Left renal cortex interstitium (tissue), 4 donors: ENCODE data around the gene AZI2. TPM values are rescaled to one million over a fixed set of nuclear protein-coding genes. Genes with fewer than 3 reads are reported as not detected.

ENCODE experiments used
- DNase-seq, 4 donors: peaks; one replicate each; pipeline ENCODE4 v3.0.0-alpha.2; 2013; ENCODE audit warnings: low read depth in 4 of 4, low spot score in 2 of 4, missing footprints in 1 of 4
- polyA plus RNA-seq, 4 donors: library from polyadenylated mRNA; unstranded; fragments of 120-200 nt; gene quantifications; one replicate each; pipeline ENCODE4 v1.2.1, GENCODE V29; 2013; ENCODE audit not compliant: insufficient read length in 4 of 4

AZI2 gene
- polyA plus RNA-seq, 4 donors, result 83.9 to 120 (median 102) TPM

DNA sequence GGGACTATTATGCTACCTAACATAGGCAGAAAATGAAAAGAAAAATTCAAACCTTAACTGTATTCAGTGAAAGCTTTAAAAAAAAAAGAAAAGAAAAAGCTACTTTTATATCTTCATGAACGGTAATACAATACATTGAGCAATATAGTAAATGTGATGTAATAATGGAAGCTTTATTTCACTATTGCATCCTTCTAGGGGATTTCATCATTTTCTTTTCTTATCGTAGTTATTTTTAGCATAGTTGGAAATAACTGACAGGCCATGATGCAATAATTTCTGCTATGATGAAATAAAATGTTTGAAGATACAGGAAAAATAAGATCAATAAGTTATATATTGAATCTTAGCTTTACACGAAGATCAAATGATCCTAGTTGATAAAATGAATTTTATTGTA lies 40.4 kb downstream of the AZI2 start:
- DNase-seq, result no peak

DNA sequence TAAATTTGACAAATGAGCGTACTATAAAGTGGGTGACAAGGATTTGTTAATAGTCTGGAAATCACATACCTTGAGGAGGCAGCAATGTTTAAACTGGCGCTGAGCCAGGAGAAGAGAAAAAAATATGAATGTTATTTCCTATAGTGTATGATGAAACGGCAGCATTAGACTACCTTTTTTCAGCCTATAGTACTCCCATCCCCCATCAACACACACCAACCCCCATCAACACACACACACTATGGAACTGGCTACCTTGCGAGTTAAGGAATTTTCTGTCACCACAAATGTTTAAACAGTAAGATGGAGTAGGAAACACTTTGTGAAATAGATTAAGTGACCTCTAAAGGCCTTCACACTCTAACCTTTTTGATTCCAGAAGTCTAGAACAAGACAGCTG lies 46.9 kb downstream of the AZI2 start:
- DNase-seq, result no peak

DNA sequence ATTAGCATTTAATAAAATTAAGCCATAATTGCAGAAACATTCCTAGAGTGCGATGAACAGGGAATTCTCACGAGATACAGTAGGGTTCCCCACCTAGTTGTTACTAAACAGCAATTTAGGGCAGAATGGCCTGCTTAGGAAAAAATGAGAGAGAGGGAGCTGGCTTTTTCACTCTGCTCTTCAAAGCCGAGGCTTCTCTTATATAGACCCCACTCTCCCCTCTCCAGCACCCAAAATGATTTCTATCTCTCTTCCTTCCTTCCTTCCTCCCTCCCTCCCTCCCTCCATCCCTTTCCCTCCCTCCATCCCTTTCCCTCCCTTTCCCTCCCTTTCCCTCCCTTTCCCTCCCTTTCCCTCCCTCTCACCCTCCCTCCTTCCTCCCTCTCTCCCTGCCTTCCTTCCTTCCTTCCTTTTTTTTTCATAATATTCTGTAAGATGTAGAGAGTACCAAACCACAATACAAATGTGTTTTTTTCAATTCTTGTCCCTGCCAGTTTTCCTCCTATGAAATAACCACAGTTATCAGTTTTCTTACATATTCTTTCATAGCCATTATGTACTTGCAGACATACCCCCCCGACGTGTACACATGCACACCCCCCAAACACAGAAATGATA lies 48.2 kb downstream of the AZI2 start:
- DNase-seq, result no peak

DNA sequence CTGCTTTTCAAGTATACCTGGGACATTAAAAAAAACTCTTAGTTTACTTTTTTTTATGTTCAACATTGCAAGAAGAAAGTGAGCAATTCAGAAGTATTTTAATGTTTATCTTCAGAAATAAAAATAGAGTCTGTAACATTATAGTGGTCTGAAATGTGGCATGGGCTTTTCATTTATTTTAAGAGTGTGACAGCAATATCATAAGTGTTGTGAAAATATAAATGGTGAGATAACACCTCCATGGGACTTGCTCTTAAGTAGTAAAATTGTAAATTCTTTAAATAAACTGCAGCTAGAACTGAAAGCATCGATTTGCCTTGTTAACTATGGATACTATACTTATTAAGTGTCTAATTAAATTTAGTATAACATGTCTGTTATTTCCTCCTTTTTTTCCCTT lies 48.9 kb downstream of the AZI2 start:
- DNase-seq, result no peak

DNA sequence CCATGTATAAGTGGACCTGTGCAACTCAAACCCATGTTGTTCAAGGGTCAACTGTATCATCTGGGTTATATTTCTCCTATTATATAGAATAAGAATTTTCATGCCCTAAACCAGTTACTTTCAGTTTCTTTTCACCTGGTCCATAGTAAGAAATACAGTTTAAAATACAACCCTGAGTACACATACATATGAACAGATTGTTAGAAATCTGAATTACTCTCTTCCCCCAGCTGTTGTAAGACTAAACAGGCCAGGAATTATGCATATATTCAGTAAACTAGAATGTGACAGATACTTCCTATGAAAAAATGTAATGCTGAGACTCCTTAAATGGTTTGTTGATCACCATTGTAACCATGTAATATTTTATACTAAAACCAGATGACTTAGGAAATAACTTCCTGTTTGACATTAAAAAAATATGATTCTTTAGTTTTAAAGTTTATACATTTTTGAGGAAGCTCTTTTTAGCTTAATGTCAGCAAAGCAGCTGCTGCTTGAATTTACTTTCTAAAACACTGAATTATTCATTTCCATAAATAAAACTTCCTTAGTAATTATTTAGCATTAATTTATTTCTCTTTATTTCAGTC lies 52.6 kb downstream of the AZI2 start:
- no peak for DNase-seq

DNA sequence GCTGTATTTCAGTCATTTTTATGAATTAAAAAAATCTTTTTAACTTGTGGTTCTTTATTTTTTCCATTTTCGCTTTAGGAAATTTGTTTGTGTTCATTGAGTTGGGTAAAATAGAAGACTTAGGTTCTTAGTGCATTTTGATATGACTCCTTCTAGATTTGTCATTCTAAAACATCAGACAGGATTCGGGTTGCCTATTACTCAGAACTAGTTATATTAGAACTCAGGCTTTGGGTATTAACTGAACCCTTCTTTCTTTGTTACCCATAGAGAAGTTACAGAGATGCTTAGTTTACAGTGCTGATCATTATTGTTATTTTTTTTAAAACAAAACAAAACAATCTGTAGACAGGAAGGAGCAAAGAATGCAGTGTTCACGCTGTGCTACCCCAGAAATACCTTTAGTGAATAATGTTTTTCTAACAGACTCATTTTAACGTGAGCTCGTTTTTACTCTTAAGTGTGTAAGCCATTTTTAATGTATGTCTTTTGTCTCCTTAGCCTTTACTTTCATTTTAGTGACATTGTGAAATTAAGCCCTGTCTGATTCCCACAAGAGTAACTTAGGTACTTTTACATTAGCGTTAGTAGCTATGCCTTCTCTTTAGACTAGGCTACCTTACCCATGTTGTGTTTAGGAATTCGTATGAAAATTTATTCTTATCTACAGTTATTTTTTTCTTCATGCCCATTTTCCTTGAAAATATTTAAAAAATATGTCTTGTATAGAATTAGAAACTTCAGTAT lies 53.8 kb downstream of the AZI2 start:
- DNase-seq, result no peak

DNA sequence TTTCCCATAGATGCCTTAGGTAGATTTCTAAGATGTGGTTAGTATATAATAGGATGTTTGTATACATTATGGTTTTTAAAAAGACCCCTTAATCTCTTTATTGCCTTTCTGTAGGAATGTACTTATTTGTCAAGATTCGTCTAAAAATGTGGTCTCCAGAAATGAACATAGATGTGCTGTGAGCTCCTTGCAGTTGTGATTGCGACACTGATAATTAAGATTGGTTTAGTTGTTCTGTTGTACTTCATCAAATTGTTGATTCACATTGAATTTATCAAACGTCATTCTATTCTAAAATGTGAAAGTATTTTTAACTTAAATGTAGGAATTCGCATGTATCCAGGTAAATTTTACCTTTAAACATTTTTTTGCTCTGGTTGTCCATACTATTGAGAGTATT lies 56.0 kb downstream of the AZI2 start:
- DNase-seq, result no peak

DNA sequence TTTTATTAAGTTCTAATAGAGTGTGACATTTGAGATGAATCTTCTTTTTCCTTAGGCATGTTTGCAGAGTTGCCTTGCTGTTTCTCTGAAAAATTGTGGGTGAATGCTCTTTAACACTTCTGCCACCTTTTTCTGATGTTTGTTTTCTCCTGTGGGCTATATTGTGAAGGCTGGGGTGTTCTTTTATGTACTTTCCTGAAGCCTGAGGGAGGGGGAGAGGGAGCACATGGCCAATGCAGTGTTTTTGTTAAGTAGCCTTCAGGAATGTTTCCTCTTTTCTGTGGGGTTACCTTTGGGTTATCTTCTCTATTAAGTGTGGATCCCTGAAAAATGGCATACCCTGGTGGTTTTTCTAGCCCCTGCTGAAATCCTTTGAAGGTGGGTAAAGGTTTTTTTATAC lies 57.0 kb downstream of the AZI2 start:
- DNase-seq, result no peak

DNA sequence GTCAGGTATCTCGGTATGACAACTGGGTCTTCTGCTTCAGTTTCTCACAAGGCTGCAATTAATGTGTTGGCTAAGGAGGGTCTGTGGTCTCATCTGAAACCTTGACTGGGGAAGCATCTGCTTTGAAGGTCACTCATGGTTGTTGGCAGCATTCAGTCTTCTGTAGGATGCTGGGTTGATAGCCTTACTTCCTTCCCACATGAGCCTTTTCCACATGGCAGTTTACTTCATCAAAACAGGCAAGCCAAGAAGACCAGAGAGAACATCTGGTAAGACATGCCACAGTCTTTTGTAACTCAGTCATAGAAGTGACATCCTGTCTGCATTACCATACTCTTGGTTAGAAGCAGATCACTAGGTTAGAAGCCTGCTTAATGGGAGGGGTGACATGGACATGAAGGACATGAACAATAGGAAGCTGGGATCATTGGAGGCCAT lies 57.7 kb downstream of the AZI2 start:
- DNase-seq, result no peak

DNA sequence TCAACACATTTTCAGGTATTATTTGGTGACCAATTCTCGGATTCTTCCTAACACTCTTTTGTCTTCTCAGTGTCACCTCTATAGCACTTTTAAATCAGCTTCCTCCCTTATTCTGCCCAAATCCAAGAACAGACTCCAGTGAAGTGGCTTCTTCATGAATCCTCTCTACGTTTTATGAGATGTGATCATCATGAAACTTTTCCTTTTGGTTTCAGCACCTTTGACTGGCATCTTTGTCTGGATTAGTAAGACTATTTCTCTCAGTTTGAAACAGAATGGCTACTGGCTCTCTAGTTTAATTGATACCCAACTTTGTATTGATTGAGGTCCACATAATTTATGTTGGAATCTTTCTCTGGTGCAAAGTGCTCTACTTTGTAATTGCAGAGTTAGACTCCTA lies 61.6 kb downstream of the AZI2 start:
- DNase-seq, result no peak

DNA sequence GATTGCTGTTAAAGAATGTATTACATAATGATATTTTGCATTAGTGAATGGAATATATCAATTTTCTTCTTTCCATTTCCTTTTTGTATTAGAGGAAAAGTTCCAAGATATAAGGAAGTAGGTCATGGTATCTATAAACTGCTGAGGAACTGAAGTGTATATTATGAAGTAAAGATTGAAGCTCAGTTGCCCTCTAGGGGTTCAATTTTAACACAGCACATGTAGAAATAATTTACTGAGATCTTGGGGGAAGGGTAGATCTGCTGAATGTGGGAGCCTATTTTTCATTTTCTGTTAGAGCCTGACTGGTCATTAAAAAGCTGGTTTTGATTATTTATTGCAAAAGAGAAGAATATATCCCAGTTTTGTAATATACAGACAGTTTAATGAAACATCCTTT lies 62.0 kb downstream of the AZI2 start:
- DNase-seq, result no peak

DNA sequence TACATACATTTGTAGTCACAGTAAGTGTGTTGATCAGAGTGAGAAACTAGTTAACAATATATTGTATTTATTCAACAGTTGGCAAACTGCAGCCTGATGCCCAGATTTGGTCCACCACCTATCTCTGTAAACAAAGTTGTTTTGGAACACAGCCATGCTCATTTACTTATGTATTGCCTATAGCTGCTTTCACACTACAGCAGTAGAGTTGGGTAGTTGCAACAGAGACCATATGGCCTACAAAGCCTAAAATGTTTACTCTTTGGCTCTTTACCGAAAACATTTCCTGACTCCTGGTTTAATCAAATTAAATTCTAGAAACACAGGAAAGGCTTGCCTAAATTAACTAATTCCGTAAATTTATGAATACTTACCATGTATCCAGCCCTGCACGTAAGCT lies 67.8 kb downstream of the AZI2 start:
- DNase-seq, result no peak

DNA sequence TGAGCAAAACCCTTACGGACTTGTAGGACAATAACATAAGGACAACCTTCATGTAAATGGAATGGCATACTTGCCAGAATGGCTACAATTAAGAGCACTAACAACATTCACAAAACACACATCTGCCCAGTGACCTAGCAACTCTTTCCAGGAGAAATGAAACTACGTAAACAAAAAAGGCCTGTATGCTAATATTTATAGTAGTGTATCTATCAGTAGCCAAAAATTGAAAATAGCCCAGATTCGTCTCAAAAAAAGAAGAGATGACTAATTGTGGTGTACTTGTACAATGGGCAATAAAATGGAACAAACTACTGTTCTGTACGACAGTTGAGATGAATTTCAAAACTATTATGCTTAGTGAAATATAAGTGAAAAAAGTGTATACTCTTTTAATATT lies 68.9 kb downstream of the AZI2 start:
- DNase-seq, result no peak

DNA sequence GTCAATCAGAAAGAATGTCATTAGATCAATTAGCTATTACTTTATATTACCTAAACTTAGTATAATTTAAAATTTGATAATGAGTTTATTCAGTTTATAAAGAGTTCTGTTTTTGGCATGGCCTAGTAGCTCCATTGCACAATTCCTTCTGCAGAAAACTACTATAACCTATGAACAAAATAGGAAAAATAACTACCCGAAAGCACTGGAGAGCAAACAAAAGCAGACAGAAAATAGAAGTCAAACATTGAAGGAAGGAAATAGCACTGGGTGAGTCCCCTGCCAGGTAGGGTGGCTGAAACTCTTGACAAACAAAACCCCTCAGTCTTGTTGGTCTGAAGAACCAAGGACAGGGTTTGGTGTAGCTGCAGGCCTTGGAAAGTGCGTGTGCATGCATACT lies 69.7 kb downstream of the AZI2 start:
- no peak for DNase-seq

DNA sequence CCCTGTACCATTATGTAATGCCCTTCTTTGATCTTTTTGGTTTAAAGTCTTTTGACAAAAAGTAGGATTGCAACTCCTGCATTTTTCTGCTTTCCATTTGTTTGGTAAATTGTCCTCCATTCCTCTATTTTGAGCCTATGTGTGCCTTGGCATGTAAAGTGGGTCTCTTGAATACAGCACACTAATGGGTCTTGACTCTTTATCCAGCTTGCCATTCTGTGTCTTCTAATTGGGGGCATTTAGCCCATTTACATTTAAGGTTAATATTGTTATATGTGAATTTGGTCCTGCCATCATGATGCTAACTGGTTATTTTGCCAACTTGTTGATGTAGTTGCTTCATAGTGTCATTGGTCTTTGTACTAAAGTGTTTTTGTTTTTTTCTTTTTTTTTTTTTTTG lies 74.8 kb downstream of the AZI2 start:
- DNase-seq, result no peak

Other genes with a start within 250 kb of the AZI2 start
- 10 to 100 TPM; 27.5 to 32.0 (median 29.4) TPM for gene CMC1, start 107.2 kb downstream of the AZI2 start, polyA plus RNA-seq
- 1 to 10 TPM; 1.2 to 2.2 (median 1.8) TPM for gene ZCWPW2, start 103 bp downstream of the AZI2 start, polyA plus RNA-seq